Stimulated activated CD4-positive, alpha-beta T cell treated with anti-CD3 and anti-CD28 coated beads, Interleukin-1b, Interleukin-23, amount 100 ng/mL, for 1 hour (primary cell): ENCODE data around the gene NKIRAS2.

Experiments
- DNase-seq, 2 donors: peaks; one replicate each; pipeline ENCODE4 v3.0.0-alpha.2; 2020; ENCODE audit warnings: low read depth in 2 of 2

The NKIRAS2 gene

DNA sequence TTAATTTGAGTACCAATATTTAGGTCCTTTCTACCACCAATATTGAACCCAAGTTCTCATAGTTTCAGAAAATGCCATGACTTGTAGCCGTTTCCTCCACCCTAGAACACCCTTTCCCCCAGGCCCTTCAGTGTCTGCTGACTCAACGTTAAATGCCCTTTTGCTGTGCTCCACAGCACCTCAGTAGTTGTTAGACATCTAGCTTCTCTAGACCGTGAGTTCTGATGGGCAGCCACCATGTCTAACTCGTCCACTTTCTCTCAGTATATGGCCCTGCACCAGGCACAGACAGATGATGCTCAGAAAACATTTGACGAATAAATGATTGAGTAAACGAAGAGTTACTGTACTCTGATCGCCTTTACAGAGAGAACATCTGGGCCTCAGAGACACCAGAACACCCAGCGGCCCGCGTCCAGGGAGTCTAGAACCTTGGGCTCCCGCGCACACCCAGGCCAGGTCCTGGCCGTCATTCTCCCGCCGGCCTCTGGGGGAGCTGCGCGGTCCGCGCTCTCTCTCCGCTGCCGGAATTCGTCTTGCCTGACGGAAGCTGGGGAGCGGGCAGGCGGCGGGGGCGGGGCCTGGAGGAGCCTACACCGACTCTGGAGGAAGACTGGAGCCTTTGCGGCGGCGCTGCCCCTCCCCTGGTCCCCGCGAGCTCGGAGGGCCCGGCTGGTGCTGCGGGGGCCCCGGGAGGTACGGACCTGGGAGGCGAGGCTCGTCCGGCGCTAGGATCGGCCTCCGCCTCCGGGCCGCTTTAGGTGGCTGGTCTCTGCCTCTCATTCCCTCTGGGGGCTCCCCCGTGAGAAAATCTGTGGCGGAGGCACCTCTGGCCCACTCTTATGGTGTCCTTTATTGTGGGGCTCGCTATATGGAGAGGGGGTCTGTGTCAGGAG is at the start of gene NKIRAS2:
Gene NKIRAS2 (plus strand): TSS at position 582 of the 896 bp plus-strand sequence. CDS start 1,488 bp downstream, outside the sequence.
- peak; percentile 84 to 91 for DNase-seq

DNA sequence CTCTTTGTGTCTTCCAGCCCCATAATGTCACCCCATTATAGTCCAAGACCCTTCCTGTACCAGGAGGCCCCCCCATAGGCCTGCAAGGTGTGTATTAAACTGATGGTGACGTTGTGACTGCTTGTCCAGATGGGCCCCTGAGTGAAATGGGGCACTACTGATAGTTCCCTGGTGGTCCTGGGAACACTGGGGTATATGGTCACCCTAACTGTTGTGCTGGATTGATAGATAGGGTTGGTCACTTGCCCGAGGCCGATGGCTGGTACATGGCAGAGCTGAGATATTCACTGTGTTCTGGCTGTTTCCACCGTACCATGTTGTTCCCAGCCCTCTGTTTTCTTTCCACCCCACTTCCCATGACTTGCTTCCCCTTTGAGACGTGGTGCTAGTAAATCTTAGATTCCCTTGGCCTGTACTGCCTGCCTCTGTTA is 49.0 kb upstream of the NKIRAS2 start:
- DNase-seq = no peak

DNA sequence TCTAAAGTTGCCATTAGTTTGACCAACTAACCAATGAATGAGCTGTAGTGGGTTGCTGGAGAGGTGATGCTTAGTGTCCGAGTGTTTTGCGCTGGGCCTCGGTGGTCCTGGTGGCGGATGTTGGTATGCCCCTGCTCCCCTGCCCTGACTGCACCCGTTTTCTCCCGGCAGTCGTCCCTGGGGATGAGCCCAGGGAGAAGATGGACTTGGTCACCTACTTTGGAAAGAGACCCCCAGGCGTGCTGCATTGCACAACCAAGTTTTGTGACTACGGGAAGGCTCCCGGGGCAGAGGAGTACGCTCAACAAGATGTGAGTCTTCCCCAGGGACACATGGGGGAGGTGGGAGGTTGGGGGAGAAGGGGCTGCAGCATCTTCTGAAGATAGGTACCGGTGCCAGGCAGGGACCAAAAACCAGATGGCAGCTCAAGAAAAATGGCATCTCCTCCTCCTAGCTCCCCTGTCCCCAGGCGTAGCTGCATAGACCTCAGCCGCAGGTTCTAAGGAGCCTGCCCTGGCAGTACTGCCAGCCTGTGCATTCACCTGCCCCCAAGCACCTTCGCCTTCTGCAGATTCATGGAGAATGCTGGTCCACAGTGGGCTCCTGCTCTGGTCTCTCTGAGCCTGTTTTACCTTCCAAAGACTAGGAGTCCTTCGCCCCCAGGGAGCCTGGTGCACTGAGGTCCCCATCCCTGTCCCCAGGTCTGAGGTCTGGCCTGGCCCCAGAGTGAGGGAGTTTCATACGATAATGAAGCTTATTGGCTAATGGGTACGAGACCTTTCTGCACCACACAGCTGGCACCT is 48.0 kb upstream of the NKIRAS2 start:
- no peak for DNase-seq

DNA sequence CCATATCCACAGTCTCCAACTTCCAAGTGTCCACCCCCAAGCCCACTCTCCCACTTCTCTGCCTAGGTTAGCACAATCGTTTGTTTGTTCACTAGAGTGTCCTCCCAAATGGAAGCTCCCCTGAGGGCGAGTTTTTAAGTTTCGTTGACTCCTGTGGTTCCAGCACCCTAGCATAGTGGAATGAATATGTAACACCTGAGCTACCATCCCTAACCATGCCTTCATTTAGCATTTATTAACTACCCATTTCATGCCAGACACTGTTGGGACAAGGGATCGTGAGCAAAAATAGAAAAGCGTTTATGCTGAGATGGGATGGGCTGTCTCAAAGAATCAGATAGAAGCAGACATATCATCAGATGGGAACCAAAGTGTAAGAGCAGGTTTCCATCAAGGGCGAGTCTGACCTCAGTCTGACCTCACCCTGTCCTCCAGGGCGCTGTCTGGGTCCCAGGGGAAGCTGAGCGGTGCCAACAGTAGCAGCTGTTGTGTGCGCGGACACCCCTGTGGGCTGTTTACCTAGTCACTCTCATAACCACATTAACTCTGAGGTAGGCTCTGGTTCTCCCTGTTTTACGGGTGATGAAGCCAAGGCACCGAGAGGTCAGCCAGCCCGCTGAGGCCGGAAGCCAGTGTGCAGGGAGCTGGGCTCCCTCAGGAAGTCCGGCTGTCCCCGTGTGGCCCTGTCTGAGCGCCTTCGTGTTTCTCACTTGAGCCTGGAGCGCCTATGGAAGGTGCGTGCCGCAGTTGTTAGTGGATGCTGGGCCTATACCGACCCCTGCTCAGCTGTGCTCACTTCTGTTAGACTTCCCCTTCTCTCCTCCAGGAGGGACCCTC is 47.1 kb upstream of the NKIRAS2 start:
- DNase-seq = no peak

DNA sequence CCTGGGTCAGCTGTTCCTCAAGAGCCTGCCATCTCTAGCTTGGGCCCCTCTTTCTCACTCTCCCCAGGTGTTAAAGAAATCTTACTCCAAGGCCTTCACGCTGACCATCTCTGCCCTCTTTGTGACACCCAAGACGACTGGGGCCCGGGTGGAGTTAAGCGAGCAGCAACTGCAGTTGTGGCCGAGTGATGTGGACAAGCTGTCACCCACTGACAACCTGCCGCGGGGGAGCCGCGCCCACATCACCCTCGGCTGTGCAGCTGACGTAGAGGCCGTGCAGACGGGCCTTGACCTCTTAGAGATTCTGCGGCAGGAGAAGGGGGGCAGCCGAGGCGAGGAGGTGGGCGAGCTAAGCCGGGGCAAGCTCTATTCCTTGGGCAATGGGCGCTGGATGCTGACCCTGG is 46.5 kb upstream of the NKIRAS2 start:
- no peak for DNase-seq

DNA sequence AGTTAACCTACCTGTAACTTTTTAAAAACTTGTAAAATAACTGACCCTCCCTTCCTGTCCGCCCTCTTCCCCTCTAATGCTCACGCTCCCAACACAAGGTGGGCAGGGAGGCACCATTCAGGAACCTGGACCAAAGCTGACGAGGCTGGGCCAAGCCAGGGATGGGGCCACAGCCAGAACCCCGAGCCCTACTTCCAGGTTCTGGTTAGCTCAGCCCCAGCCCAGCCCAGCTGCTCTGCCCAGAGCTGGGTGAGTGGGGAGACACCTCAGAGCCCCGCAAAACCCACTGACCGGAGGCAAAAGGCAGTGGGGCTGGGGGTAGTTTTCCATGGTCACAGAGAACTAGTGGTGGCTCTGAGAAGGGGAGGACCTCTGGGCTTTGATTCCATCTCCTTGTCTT is 45.9 kb upstream of the NKIRAS2 start:
- DNase-seq = no peak

DNA sequence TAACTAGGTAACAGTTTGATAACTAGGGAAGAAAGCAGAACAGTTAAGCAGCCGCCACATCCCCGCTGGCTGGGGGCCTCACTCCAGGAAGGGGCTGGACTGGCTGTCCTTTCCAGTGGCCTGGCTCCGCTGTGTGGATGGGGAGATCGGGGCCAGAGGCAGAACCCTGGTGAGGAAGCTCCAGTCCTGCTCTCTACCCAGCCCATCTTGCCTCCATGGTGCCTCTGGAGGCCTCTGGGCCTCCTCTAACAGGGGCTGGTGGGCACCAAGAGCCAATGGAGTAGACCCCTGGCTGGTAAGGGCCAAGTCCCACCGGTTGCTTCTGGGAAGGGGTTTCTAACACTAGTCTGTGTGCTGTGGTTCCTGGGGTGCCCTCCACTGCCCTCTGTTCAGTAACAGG is 45.2 kb upstream of the NKIRAS2 start:
- DNase-seq = no peak

DNA sequence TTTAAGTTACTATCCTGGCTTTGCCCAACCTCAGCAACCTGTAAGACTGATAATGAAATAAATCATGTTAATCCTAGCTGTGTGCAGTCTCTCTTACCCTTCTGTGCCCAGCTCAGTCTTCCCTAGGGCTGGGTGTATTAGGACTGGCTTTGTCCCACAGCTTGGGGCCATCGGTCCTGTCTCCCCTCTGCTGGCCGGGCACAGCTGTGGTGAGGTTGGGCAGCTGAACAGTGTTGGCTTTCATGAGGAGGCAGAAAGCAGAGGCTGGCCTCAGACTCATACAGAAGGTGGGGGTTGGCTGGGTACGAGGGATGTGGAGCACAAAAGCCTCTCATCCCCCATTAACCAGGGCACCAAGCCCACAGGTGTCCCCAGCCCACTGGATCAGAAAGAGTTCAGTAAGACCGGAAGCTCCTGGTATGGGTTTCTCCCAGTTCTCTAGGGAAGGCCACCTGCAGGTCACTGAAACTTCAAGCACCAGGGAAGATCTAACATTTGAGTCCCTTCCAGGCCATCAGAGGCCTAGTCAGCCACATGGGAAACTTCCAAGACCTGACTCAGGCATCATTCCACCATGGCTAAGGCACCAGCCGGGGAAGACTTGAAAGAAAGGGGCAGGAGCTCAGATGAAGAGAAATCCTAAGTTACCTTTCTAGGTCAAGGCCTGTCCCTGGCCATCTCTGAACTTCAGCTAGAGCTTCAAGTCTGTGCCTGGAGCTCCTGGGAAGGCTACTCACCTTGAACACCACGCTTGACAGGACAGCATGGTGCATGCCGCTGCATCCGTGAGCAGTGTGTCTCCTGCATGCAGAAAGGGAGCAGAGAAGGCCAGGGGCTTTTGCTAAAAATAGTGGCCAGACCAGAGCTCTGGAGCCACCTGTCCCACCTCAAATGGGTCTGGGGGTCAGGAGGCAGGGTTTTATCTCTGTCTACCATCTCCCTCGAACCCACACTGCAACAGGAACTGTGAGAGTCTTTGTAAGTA is 44.5 kb upstream of the NKIRAS2 start:
- DNase-seq = no peak

DNA sequence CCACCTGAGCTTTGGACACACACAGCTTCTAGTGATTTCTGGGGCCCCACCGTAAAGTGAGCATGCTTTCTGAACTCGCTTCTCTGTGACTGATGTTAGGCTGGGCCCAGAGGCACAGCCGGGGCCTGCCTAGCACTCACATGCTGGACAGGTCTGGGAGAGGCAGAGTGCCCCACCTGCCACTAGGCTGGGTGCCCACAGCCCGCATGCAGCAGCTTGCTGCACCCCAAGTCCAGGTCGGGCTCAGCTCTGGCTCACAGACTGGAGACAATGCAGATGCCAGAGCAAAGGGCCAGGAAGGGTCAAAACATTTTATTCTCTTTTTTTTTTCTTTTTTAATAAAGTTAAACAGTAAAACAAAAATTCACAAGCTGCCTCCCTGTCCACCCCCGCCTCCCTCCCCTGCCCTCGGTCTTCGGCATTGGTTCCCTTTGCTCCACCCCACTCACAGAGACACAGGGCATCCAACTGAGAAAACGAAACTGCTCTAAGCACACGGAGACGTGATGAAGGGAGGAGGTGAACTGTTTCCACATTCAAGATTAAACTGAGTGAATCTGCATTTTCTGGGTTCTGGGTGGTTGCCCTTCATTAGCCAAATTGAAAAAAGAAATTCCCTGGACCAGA is 43.6 kb upstream of the NKIRAS2 start:
- DNase-seq = no peak

DNA sequence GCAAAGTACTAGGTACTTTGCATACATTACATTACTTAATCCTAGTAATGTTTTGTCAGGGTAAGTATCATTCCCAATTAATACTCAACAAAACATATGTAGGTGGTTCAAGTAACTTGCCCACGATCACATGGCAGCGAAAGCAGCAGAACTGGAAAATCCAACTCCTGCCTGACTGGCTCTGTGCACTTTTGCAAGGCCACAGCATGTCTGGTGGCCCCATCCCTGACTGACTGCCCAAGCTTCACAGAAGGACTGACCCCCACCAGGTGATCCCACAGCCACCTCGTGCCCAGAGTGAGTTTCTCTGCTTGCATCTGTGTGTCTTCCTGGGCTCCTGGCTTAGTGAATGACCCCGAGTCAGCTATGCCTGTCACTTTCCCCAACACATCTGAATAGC is 41.9 kb upstream of the NKIRAS2 start:
- DNase-seq = no peak

DNA sequence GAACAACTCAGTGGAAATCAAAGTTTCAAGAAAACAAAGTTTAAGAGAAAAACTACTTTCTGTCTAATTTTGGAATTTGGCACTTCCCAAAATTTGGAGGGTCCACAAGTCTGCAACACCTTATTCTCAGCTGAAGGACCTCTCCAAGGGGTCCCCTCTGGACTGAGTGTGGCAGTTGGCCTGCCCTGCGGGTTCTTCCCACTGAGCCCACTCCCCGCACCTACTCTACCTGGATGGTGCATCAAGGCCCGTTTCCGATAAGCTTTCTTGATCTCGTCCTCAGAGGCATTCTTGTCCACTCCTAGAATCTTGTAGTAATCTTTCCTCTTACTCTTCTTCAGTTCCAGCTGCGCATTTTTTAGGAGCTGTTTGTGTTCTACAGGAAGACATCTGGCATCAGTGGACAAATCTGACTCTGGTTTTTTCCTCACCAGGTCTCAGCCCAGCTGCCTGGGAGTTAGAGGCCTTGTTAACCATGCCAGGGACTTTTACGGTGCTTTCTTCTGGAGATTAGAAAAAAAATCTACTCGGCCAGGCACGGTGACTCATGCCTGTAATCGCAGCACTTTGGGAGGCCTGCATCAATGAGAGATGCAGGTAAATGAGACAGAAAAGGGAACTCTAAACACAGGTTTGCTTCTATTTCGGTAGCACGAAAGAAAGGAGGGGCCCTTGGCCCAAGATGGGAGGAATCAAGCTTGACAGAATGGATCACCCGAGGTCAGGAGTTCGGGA is 37.7 kb upstream of the NKIRAS2 start:
- DNase-seq = no peak

DNA sequence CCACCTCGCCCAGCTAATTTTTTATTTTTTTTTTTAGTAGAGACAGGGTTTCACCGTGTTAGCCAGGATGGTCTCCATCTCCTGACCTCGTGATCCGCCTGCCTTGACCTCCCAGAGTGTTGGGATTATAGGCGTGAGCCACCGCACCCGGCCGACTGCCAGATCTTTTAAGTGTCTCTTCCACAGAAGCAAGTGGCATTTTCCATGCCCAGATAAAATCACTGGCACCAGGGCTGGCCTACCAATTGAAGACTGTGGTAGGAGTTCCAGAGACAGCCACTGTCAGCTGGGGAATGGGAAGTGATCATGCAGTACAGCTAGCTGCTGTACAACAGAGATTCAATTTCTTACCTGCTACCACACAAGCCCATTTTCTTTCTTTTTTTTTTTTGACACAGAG is 35.4 kb upstream of the NKIRAS2 start:
- no peak for DNase-seq

DNA sequence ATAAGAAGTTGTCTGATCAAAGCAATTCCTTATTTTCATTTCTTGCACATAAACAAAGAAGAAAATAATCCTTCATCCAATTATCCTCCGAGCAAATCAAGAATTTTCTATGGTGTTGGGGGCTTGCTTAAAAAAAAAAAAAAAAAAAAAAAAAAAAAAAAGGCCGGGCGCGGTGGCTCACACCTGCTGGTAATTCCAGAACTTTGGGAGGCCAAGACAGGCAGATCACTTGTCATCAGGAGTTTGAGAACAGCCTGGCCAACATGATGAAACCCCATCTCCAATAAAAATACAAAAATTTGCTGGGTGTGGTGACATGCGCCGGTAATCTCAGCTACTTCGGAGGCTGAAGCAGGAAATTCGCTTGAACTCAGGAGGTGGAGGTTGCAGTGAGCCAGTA is 34.0 kb upstream of the NKIRAS2 start:
- DNase-seq = no peak

DNA sequence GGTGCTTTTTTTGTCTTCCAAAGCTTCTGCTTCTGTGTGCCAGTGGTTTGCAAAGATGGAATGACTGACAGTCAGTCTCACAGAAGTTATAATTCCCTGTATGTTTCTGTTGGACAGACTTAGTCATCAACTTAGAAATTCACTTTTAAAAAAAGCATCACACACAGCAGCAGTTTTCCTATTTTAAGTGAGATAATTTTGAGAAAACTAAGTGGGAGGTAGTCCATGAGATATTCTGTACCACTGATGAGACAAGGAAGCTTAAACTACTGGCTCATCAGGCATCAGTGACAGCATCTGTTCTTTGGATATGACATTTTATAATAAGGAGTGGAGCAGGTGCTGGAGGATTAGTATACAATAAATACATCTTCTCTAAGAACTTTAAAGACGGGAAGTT is 33.3 kb upstream of the NKIRAS2 start:
- DNase-seq = no peak

DNA sequence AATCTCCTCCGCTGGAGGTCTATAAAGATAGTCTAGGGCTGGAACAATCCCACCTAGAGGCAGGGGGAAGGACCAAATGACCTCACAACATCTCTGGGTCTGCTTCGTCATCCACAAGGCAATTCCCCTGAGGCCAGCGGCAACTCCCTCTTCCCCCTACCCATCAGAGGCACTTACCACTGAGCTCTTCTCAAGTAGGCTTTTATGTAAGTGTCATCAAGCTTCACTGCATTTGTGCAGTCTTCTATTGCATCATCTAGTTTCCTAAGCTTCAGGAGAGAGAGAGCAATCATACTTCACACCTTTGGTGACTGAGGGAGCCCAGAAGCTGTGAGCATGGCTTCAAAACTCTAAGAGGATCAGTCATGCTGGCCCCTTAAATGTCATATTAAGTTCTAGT is 32.2 kb upstream of the NKIRAS2 start:
- no peak for DNase-seq

DNA sequence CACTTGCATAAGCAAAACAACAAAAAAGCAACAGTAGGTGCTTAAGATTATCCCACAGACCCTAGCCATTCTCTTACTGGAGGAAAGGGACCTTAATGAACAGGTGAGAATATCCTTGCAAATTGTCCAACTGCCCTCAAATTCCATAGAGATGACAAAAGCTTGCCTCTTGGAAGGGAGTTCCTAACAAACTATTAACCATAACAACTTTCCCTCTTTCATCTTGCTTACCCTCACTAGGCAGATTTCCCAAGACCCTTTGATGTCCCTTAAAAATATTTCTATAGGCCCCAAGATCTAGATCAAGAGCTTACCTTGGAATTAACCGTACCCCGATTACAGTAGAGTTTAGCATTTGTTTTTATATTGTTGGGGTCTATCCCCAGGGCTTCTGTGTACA is 31.5 kb upstream of the NKIRAS2 start:
- DNase-seq = no peak

DNA sequence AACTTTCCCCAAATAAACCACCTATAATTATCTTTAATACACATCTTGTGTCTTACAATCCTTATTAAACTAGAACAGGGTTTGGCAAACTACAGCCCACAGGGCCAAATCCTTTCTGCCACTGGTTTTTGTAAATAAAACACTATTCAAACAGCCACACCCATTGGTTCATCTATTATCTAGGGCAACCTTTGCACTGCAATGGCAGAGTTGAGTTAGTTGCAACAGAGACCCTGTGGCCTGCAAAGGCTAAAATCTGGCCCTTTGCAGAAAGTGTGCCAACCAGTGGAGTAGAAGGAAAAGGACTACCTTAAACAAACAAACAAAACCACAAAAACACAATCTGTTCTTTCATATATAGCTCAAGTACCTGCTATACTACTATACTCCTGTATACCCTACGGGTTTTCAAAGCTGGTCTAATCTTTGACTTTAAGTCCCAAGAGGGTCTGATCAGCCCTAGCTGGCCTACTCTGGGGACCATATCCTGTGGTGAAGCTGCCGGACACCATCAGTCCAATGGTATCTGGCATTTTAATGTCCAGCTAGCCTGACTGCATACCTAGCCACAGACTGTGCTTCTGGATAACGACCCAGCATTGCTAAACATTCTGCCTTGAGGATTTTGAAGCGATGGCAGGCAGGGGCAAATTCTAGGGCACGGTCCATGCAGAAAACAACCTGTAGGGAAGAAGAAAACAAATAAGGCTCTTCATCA is 30.0 kb upstream of the NKIRAS2 start:
- DNase-seq = no peak

DNA sequence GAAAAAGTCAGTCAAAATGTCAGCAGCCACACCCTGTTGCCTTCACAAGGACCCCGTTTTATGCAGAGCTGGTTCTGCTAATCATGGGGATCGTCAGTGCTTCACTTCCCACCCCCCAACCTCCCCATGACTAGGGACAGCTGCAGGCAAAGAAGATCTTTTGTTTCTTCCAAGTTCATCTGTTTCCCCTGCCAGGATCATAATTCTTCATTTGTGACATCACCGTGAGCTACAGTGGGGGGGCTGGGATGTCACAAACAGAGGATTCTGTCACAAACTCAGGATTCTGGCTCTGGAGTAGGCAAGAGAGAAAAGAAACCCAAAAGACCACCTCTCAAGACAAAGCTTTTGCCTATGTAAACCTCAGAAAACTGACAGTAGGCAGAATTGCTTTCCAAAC is 27.3 kb upstream of the NKIRAS2 start:
- no peak for DNase-seq

DNA sequence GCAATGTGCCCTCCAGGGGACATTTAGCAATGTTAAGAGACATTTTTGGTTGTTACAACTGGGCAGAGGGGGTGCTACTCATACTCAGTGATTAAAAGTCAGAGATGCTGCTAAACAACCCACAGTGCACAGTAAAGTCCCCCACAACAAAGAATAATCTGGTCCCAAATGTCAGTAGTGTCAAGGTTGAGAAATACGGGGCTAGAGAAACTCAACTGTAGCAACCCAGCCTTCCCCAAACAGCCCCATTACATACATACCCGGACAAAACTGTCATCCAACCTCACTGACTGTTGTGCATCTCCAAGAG is 23.1 kb upstream of the NKIRAS2 start:
- DNase-seq = no peak
